ENCODE data around the gene MSGN1.

MSGN1 gene

GRCh38 chr2:17827785-17828184 lies 11.5 kb downstream of the MSGN1 start:
- no peak for TF ChIP-seq CTCF (IDR thresholded peaks at IDR 0.05; ENCODE audit: borderline replicate concordance, insufficient read depth, low read depth, low read length)
- no peak overlapping the region for H3K4me3 ChIP-seq (ENCODE audit: low read depth, low read length)

GRCh38 chr2:17830053-17831034 lies 14.1 kb downstream of the MSGN1 start:
- H3K4me3 ChIP-seq (ENCODE audit: low read depth, low read length), result no peak overlapping the region
- peak; percentile 97 for TF ChIP-seq CTCF (IDR thresholded peaks at IDR 0.05; ENCODE audit: borderline replicate concordance, insufficient read depth, low read depth, low read length)

- H3K4me3 ChIP-seq (ENCODE audit: low read depth, low read length), result no peak overlapping the region
- TF ChIP-seq CTCF (IDR thresholded peaks at IDR 0.05; ENCODE audit: borderline replicate concordance, insufficient read depth, low read depth, low read length), result no peak
Observed at GRCh38 chr2:17835516-17835915, 19.3 kb downstream of the MSGN1 start.

- H3K4me3 ChIP-seq (ENCODE audit: low read depth, low read length), result no peak overlapping the region
- TF ChIP-seq CTCF (IDR thresholded peaks at IDR 0.05; ENCODE audit: borderline replicate concordance, insufficient read depth, low read depth, low read length), result no peak
Observed at GRCh38 chr2:17839959-17840358, 23.7 kb downstream of the MSGN1 start.

GRCh38 chr2:17843457-17843856 lies 27.2 kb downstream of the MSGN1 start:
- no peak for TF ChIP-seq CTCF (IDR thresholded peaks at IDR 0.05; ENCODE audit: borderline replicate concordance, insufficient read depth, low read depth, low read length)
- no peak overlapping the region for H3K4me3 ChIP-seq (ENCODE audit: low read depth, low read length)

GRCh38 chr2:17845806-17846205 lies 29.5 kb downstream of the MSGN1 start:
- no peak for TF ChIP-seq CTCF (IDR thresholded peaks at IDR 0.05; ENCODE audit: borderline replicate concordance, insufficient read depth, low read depth, low read length)
- no peak overlapping the region for H3K4me3 ChIP-seq (ENCODE audit: low read depth, low read length)

- no peak overlapping the region for H3K4me3 ChIP-seq (ENCODE audit: low read depth, low read length)
Observed at GRCh38 chr2:17846676-17847075, 30.4 kb downstream of the MSGN1 start.

More at GRCh38 chr2:17846676-17847075, 30.4 kb downstream of the MSGN1 start:
- no peak for TF ChIP-seq CTCF (IDR thresholded peaks at IDR 0.05; ENCODE audit: borderline replicate concordance, insufficient read depth, low read depth, low read length)
